ENCODE results near the gene PKN1. TPM values are rescaled to one million over a fixed set of nuclear protein-coding genes. Genes with fewer than 3 reads are reported as not detected.

PKN1 gene
- total and polyA plus RNA-seq, 2 experiments from 2014 or later = 86.8 to 201 TPM

- DNase-seq (ENCODE audit: low spot score) (no peak), ATAC-seq (no peak)
- Histone ChIP-seq H4K20me1 (replicated peaks; ENCODE audit: insufficient read depth) (no peaks in the 10 kb centered on the region), H2AFZ (no peak overlapping the region), H3K27me3 (ENCODE audit: insufficient read depth) (no peaks in the 10 kb centered on the region), H3K27ac (ENCODE audit: low read depth) (no peak overlapping the region), H3K4me2 (no peak overlapping the region), H3F3A (replicated peaks; ENCODE audit: low read depth) (0 out of 2 replicates have a peak, but pooled peaks cover 4% of the 10 kb centered on the region), H3K36me3 (ENCODE audit: insufficient read depth) (no peaks in the 10 kb centered on the region), H3K9me2 (ENCODE audit: insufficient read depth) (no peaks in the 10 kb centered on the region), H3K79me2 (replicated peaks; ENCODE audit: insufficient read depth) (no peaks in the 10 kb centered on the region), H3K4me1 (ENCODE audit: insufficient read depth) (peaks cover 7% of the 10 kb centered on the region; the same call in 1 of the 2 replicates), H3K4me3 (no peak overlapping the region)
- Mint-ChIP-seq H3K9me3 (no peaks in the 10 kb centered on the region), H3K4me1 (peaks cover 13% of the 10 kb centered on the region), H3K27me3 (ENCODE audit: insufficient read depth, low read depth, poor library complexity) (peaks cover 15% of the 10 kb centered on the region), H3K4me3 (no peak overlapping the region), H3K27ac (no peak overlapping the region), H3K36me3 (ENCODE audit: low read depth) (no peaks in the 10 kb centered on the region)
- TF ChIP-seq NANOG (IDR thresholded peaks at IDR 0.05; ENCODE audit: borderline replicate concordance) = no peak
- TF ChIP-seq POLR2AphosphoS5 (IDR thresholded peaks at IDR 0.05; ENCODE audit: low read depth) = no peak
- TF ChIP-seq ZNF462 (CRISPR knock-in tag; IDR thresholded peaks at IDR 0.05) = no peak
- TF ChIP-seq EZH2 (IDR thresholded peaks at IDR 0.05; ENCODE audit: low read depth, unreplicated experiment) = no peak
- TF ChIP-seq STAT1 (IDR thresholded peaks at IDR 0.05; ENCODE audit: unreplicated experiment) = no peak
- TF ChIP-seq JUNB (IDR thresholded peaks at IDR 0.05; ENCODE audit: unreplicated experiment) = no peak
- TF ChIP-seq CTCF (conservative IDR thresholded peaks at IDR 0.05; ENCODE audit: low read depth in 2 of 2) = no peak
- TF ChIP-seq REST (IDR thresholded peaks at IDR 0.05; ENCODE audit: unreplicated experiment) = no peak
- TF ChIP-seq CREB1 (CRISPR knock-in tag; IDR thresholded peaks at IDR 0.05; ENCODE audit: low read depth) = no peak
- TF ChIP-seq ZNF114 (CRISPR knock-in tag; IDR thresholded peaks at IDR 0.05) = no peak
- TF ChIP-seq ETS1 (IDR thresholded peaks at IDR 0.05) = no peak
- TF ChIP-seq EZH2phosphoT487 (IDR thresholded peaks at IDR 0.05; ENCODE audit: unreplicated experiment) = no peak
- no peak for TF ChIP-seq ZNF331 (CRISPR knock-in tag; IDR thresholded peaks at IDR 0.05; ENCODE audit: low read depth)
These were observed 74.8 kb downstream of the PKN1 start for GRCh38 chr19:14507704-14508542.
